Activated CD8-positive, alpha-beta memory T cell treated with anti-CD3 and anti-CD28 coated beads, Interleukin-2, amount 50 U/mL, for 24 hours (primary cell): Measurements from ENCODE around the gene COL21A1.

Experiments used
- DNase-seq: peaks from one replicate; pipeline ENCODE4 v3.0.0-alpha.2; 2020; ENCODE audit errors: extremely low read depth

Gene COL21A1

GRCh38 chr6:56009636-56010035 lies 237.7 kb downstream of the COL21A1 start:
- no peak for DNase-seq
